A673 (cell line): ENCODE data around the gene HIVEP1.

Experiments
- EZH2 ChIP-seq: fragments of 200-600 bp; sonication (generic); IDR thresholded peaks from 2 replicates; pipeline ENCODE4 v1.6.1; 2017; ENCODE audit warnings: borderline replicate concordance, low read depth, mild to moderate bottlenecking, mixed read lengths, antibody characterized with exemption, low read length; ENCODE audit not compliant: poor library complexity, severe bottlenecking
- TF ChIP-seq, protein P1 (sequence below): fragments of 300-800, 200-600 bp; sonication (generic); conservative IDR thresholded peaks from 2 replicates; pipeline ENCODE4 v1.5.1; 2017; ENCODE audit warnings: low read depth, mild to moderate bottlenecking, antibody characterized with exemption, low read length, moderate library complexity, mixed read lengths

DNA sequence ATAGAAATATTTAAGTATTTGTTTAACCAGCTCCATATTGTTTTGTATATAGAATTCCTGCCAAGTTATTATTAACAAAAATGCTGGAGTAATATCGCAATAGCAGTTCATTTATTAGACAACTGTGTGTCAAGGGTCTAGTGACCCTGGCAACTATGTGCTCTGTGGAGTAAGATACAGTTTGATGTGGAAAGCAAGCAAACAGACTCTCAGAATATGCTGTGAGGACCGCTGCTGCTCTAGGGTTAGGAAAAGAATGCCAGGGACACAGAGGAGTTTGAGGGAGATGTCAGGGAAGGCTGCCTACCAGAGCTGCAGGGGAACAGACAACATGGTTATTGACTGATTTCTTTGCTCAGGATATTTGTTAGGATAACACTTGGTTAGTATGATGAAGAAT, 71.2 kb downstream of the HIVEP1 start:
- TF ChIP-seq EZH2, result no peak
- TF ChIP-seq, protein P1, sequence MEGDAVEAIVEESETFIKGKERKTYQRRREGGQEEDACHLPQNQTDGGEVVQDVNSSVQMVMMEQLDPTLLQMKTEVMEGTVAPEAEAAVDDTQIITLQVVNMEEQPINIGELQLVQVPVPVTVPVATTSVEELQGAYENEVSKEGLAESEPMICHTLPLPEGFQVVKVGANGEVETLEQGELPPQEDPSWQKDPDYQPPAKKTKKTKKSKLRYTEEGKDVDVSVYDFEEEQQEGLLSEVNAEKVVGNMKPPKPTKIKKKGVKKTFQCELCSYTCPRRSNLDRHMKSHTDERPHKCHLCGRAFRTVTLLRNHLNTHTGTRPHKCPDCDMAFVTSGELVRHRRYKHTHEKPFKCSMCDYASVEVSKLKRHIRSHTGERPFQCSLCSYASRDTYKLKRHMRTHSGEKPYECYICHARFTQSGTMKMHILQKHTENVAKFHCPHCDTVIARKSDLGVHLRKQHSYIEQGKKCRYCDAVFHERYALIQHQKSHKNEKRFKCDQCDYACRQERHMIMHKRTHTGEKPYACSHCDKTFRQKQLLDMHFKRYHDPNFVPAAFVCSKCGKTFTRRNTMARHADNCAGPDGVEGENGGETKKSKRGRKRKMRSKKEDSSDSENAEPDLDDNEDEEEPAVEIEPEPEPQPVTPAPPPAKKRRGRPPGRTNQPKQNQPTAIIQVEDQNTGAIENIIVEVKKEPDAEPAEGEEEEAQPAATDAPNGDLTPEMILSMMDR, result no peak
